H1 (cell line): ENCODE results near the gene NAP1L5. TPM values are rescaled to one million over a fixed set of nuclear protein-coding genes. Genes with fewer than 3 reads are reported as not detected.

ENCODE experiments used
- CTCF ChIA-PET: fragments of 300-600 bp; sonication (Branson Sonifier 250); formaldehyde crosslinking; loops from one replicate; lab custom pipeline; 2021; ENCODE audit not compliant: partially characterized antibody; lab: Charles Lee
- POLR2A ChIA-PET: fragments of 300-600 bp; sonication (Branson Sonifier 250); formaldehyde crosslinking; loops from one replicate; lab custom pipeline; 2021; ENCODE audit warnings: inconsistent platforms; ENCODE audit not compliant: partially characterized antibody; lab: Charles Lee
- DNase-seq, 2 experiments: peaks; one replicate each; pipeline versions ENCODE4 v3.0.0 to v3.0.0-alpha.2; 2010 to 2022; ENCODE audit warnings: low spot score in 2 of 2, low read depth in 1 of 2, mixed read lengths in 1 of 2
- FAIRE-seq: peaks from 2 replicates; lab custom pipeline; 2011; peaks lifted over from hg19 to GRCh38; lab: Jason Lieb, UNC
- H2AFZ ChIP-seq: 2 replicates; pipeline ENCODE4 v1.8.1; 2012; ENCODE audit warnings: low read length, inconsistent platforms
- H2AK5ac ChIP-seq: 2 replicates; pipeline ENCODE4 v1.6.1; 2013; ENCODE audit warnings: low read depth, low read length
- H2BK120ac ChIP-seq: replicated peaks from 2 replicates; pipeline ENCODE3; 2013; ENCODE audit warnings: low read depth, low read length, inconsistent platforms
- H2BK12ac ChIP-seq: 2 replicates; pipeline ENCODE4 v1.6.1; 2013; ENCODE audit warnings: low read depth, low read length
- H2BK15ac ChIP-seq: 2 replicates; pipeline ENCODE4 v1.6.1; 2013; ENCODE audit warnings: low read length
- H2BK20ac ChIP-seq: 2 replicates; pipeline ENCODE4 v1.6.1; 2013; ENCODE audit warnings: low read length
- H2BK5ac ChIP-seq: 2 replicates; pipeline ENCODE4 v1.6.1; 2013; ENCODE audit warnings: low read depth, low read length
- H3K14ac ChIP-seq: 2 replicates; pipeline ENCODE4 v1.6.1; 2013; ENCODE audit warnings: inconsistent platforms; ENCODE audit not compliant: insufficient read length
- H3K18ac ChIP-seq: 2 replicates; pipeline ENCODE4 v1.6.1; 2013; ENCODE audit warnings: low read length; ENCODE audit errors: extremely low read depth
- H3K23ac ChIP-seq: 2 replicates; pipeline ENCODE4 v1.6.1; 2013; ENCODE audit warnings: inconsistent platforms; ENCODE audit not compliant: insufficient read length
- H3K23me2 ChIP-seq: 2 replicates; pipeline ENCODE4 v1.6.1; 2013; ENCODE audit warnings: low read depth, low read length
- H3K27ac ChIP-seq: 2 replicates; pipeline ENCODE4 v1.6.1; 2011; ENCODE audit warnings: low read depth, low read length, inconsistent platforms
- H3K27me3 ChIP-seq, 4 experiments: replicated peaks in 1 of 4; 1 replicate in 1 of 4; 2 replicates in 3 of 4; pipeline versions ENCODE4 v1.6.1 to v1.8.1; 2011 to 2013; ENCODE audit warnings: low read length in 3 of 4, mild to moderate bottlenecking in 3 of 4, inconsistent platforms in 2 of 4, mixed read lengths in 2 of 4, moderate library complexity in 1 of 4; ENCODE audit not compliant: control insufficient read depth in 3 of 4, insufficient read depth in 3 of 4; ENCODE audit errors: extremely low read depth in 1 of 4
- H3K36me3 ChIP-seq, 4 experiments: 2 replicates each; pipeline versions ENCODE4 v1.6.1 to v1.8.1; 2011 to 2013; ENCODE audit warnings: mild to moderate bottlenecking in 4 of 4, low read length in 3 of 4, moderate library complexity in 2 of 4, control low read depth in 1 of 4, inconsistent platforms in 1 of 4; ENCODE audit not compliant: insufficient read depth in 4 of 4, control insufficient read depth in 2 of 4
- H3K4ac ChIP-seq: replicated peaks from 2 replicates; pipeline ENCODE3; 2013; ENCODE audit warnings: low read length, low read depth, mixed read lengths, inconsistent platforms; ENCODE audit not compliant: insufficient read length
- H3K4me1 ChIP-seq, 4 experiments: replicated peaks in 1 of 4; 1 replicate in 1 of 4; 2 replicates in 3 of 4; pipeline versions ENCODE4 v1.6.1 to v1.8.1; 2011 to 2013; ENCODE audit warnings: low read length in 3 of 4, inconsistent platforms in 2 of 4, mixed read lengths in 1 of 4; ENCODE audit not compliant: insufficient read depth in 4 of 4, control insufficient read depth in 3 of 4
- H3K4me2 ChIP-seq, 2 experiments: 2 replicates each; pipeline versions ENCODE4 v1.6.1 to v1.8.1; 2011 to 2013; ENCODE audit warnings: low read depth in 2 of 2, low read length in 2 of 2, control low read depth in 1 of 2, inconsistent platforms in 1 of 2, mild to moderate bottlenecking in 1 of 2; ENCODE audit not compliant: insufficient read depth in 1 of 2
- H3K4me3 ChIP-seq, 4 experiments: fragments of 200-600, 300-600 bp in 1 of 4; sonication (generic), shearing (Covaris generic), sonication (Bioruptor Twin) in 1 of 4; 2 replicates each; pipeline versions ENCODE4 v1.5.1 to v1.8.1; 2011 to 2016; ENCODE audit warnings: low read length in 4 of 4, low read depth in 3 of 4, control low read depth in 2 of 4, inconsistent platforms in 2 of 4, mild to moderate bottlenecking in 2 of 4, mixed read lengths in 1 of 4, moderate library complexity in 1 of 4; ENCODE audit not compliant: insufficient read depth in 2 of 4; ENCODE audit errors: extremely low read depth in 1 of 4
- H3K56ac ChIP-seq: replicated peaks from 2 replicates; pipeline ENCODE3; 2013; ENCODE audit warnings: low read depth, mild to moderate bottlenecking, mixed read lengths, low read length, inconsistent platforms; ENCODE audit not compliant: insufficient read length
- H3K79me1 ChIP-seq: 2 replicates; pipeline ENCODE4 v1.6.1; 2013; ENCODE audit warnings: low read depth, low read length, control low read depth
- H3K79me2 ChIP-seq, 2 experiments: 2 replicates each; pipeline versions ENCODE4 v1.6.1 to v1.8.1; 2012 to 2013; ENCODE audit warnings: low read length in 2 of 2, mild to moderate bottlenecking in 2 of 2, inconsistent platforms in 1 of 2; ENCODE audit not compliant: insufficient read depth in 2 of 2, control insufficient read depth in 1 of 2
- H3K9ac ChIP-seq, 4 experiments: replicated peaks in 1 of 4; 1 replicate in 1 of 4; 2 replicates in 3 of 4; pipeline versions ENCODE4 v1.6.1 to v1.8.1; 2011 to 2013; ENCODE audit warnings: low read depth in 3 of 4, low read length in 3 of 4, control low read depth in 2 of 4, mild to moderate bottlenecking in 2 of 4, moderate library complexity in 2 of 4, inconsistent platforms in 1 of 4; ENCODE audit errors: extremely low read depth in 1 of 4
- H3K9me3 ChIP-seq, 2 experiments: 2 replicates each; pipeline versions ENCODE4 v1.6.1 to v1.8.1; 2012 to 2013; ENCODE audit warnings: mild to moderate bottlenecking in 2 of 2, moderate library complexity in 2 of 2, control low read depth in 1 of 2, inconsistent platforms in 1 of 2, low read depth in 1 of 2, low read length in 1 of 2, mixed read lengths in 1 of 2; ENCODE audit not compliant: insufficient read depth in 2 of 2
- H4K20me1 ChIP-seq, 2 experiments: replicated peaks in 1 of 2; 2 replicates each; pipeline versions ENCODE3 to v1.8.1; 2011 to 2013; ENCODE audit warnings: inconsistent platforms in 2 of 2, low read length in 2 of 2, mild to moderate bottlenecking in 1 of 2; ENCODE audit not compliant: insufficient read depth in 2 of 2, control insufficient read depth in 1 of 2
- H4K5ac ChIP-seq: 2 replicates; pipeline ENCODE4 v1.6.1; 2013; ENCODE audit warnings: low read length, low read depth, mixed read lengths, inconsistent platforms; ENCODE audit not compliant: insufficient read length
- H4K8ac ChIP-seq: 2 replicates; pipeline ENCODE4 v1.8.0; 2013; ENCODE audit warnings: mild to moderate bottlenecking, moderate library complexity, low read length, inconsistent platforms; ENCODE audit not compliant: insufficient read depth; ENCODE audit errors: extremely low read depth
- H4K91ac ChIP-seq: replicated peaks from 2 replicates; pipeline ENCODE3; 2013; ENCODE audit warnings: low read length, mixed read lengths, inconsistent platforms; ENCODE audit not compliant: insufficient read length
- CBX5 ChIP-seq: fragments of 300-800, 300-1000 bp; sonication (generic); IDR thresholded peaks from 2 replicates; pipeline ENCODE4 v1.7.1; 2016; ENCODE audit warnings: antibody characterized with exemption, low read length, low read depth
- CREB1 ChIP-seq: IDR thresholded peaks from 2 replicates; pipeline ENCODE4 v1.6.1; 2012; ENCODE audit warnings: inconsistent platforms
- MAFK ChIP-seq: IDR thresholded peaks from 2 replicates; pipeline ENCODE4 v1.6.1; 2012; ENCODE audit warnings: low read depth, mild to moderate bottlenecking, improper control_type of control experiment, low read length
- WGBS, 2 experiments: shearing (Covaris generic) in 1 of 2; methylation state at CpG; one replicate each; pipeline versions ENCODE4 v1.1.6 to v1.1.7; 2013 to 2015; ENCODE audit warnings: low lambda C conversion rate in 2 of 2, mixed read lengths in 2 of 2, inconsistent platforms in 1 of 2, low coverage in 1 of 2, missing lambda C conversion rate in 1 of 2; ENCODE audit not compliant: insufficient replicate concordance in 2 of 2, insufficient coverage in 1 of 2, insufficient read length in 1 of 2; ENCODE audit errors: extremely low coverage in 1 of 2, missing lambda C conversion rate in 1 of 2; 5-methylcytosine and 5-hydroxymethylcytosine counted together
- polyA plus RNA-seq, 7 experiments: library from polyadenylated mRNA; depleted of rRNA in 3 of 7; stranded (reverse) in 5 of 7; unstranded in 2 of 7; fragments of >200 nt in 5 of 7; fragments of 200-250 nt in 2 of 7; gene quantifications; 1 replicate in 5 of 7; 2 replicates in 1 of 7; 4 replicates in 1 of 7; pipeline versions ENCODE4 v1.2.1 to v1.2.3, GENCODE V29; 2011 to 2013; ENCODE audit warnings: missing spikeins in 2 of 7, mixed read lengths in 2 of 7
- total RNA-seq: library from RNA; stranded (reverse); fragmentation: NEBNext Ultra II Directional; extraction: Animal tissue kit (Norgen Biotek cat#: 25700); gene quantifications from 2 replicates; pipeline ENCODE4 v1.2.1, GENCODE V29; 2021

NAP1L5 gene
- total and polyA plus RNA-seq, 2 of the 8 experiments (the other 6 are each of a cell fraction or from before 2014, with no cell fraction given), result 1.3 to 2.7 TPM

DNA sequence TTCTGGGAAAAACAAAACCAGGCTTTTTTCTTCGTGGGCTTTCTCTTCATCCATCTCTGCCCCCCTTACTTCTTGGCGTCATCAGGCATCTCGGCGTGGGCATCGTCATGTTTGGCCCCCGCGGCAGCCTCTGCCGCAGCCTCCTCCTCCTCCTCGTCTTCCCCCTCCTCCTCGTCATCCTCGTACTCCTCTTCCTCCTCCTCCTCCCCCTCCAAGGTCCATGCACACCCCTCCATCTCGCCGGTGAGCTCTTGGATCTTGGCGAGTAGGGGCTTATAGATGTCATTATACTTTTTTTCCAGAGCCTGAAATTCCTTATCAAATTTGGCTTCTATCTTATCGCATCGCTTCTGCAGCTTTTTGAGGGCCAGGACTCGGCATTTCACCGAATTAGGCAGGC is 488 bp downstream of the NAP1L5 start:
- H2BK120ac ChIP-seq, result no peak overlapping the region
- H2AFZ ChIP-seq, result no peak overlapping the region; the same call in 1 of the 2 replicates
- H3K4me1 ChIP-seq, result no peaks in the 10 kb centered on the region; a peak in 1 of 7 replicates
- H3K14ac ChIP-seq, result no peak overlapping the region
- H2AK5ac ChIP-seq, result no peak overlapping the region
- no peaks in the 10 kb centered on the region for H3K9me3 ChIP-seq
- TF ChIP-seq CBX5, result no peak
- peak; percentile 52; the same call in 1 of the 2 replicates for TF ChIP-seq CREB1
- TF ChIP-seq MAFK, result no peak
- no peaks in the 10 kb centered on the region for H4K20me1 ChIP-seq
- no peaks in the 10 kb centered on the region for H3K36me3 ChIP-seq
- no peak overlapping the region for H2BK15ac ChIP-seq
- H3K56ac ChIP-seq, result no peak overlapping the region
- H3K4ac ChIP-seq, result no peak overlapping the region
- no peak overlapping the region for H3K27ac ChIP-seq
- WGBS, 2 experiments, result 53% methylated on average over 18 of the region's 18 CpGs; no CpG with 5 or more reads in 1 of the 2 experiments
- CTCF ChIA-PET, result interaction anchor here (1.3 kb wide), 1 partner anchor 24 kb away, joined by 3 read pairs; no protein-coding TSS in a partner anchor
- H3K79me2 ChIP-seq, result no peaks in the 10 kb centered on the region
- H3K27me3 ChIP-seq, result peaks cover 0 to 4% (median 1%) of the 10 kb centered on the region in 4 experiments; a peak in 3 of 7 replicates
- H2BK5ac ChIP-seq, result no peak overlapping the region
- no peaks in the 10 kb centered on the region for H3K79me1 ChIP-seq
- peak overlapping the region; percentile 53 to 72 (median 58) for H3K4me3 ChIP-seq
- H3K18ac ChIP-seq, result no peak overlapping the region
- peaks cover 3% of the 10 kb centered on the region; the same call in 1 of the 2 replicates for H3K23me2 ChIP-seq
- H4K91ac ChIP-seq, result no peak overlapping the region
- H3K23ac ChIP-seq, result no peak overlapping the region
- peak overlapping the region; percentile 65 to 66 for H3K4me2 ChIP-seq
- POLR2A ChIA-PET, result no interaction called here
- H2BK12ac ChIP-seq, result 0 out of 2 replicates have a peak overlapping the region, but pooled peaks have one; percentile 22
- H3K9ac ChIP-seq, result no peak overlapping the region
- no peak for DNase-seq
- H4K8ac ChIP-seq, result no peak overlapping the region
- FAIRE-seq, result no peak
- H4K5ac ChIP-seq, result no peak overlapping the region
- H2BK20ac ChIP-seq, result no peak overlapping the region
